ENCODE measurements around the gene RPS27A.
"Not testable (repeated sequence)": the region's sequence is repeated elsewhere in the genome, so short reads cannot be mapped to it uniquely, and the experiment has no call there.

RPS27A gene

GRCh38 chr2:55269645-55269990 is 37.1 kb downstream of the RPS27A start:
- H3K36me3 Mint-ChIP-seq (ENCODE audit: low read depth) = peaks cover 1% of the 10 kb centered on the region
- H3K27ac Mint-ChIP-seq = peak overlapping the region; percentile 90 to 98 (median 97)
- H3K9me3 Mint-ChIP-seq = no peaks in the 10 kb centered on the region
- peak overlapping the region; percentile 92 to 97 (median 97) for H3K4me3 Mint-ChIP-seq
- no peaks in the 10 kb centered on the region for H3K27me3 Mint-ChIP-seq (ENCODE audit: low read depth)
- H3K4me1 Mint-ChIP-seq = peaks cover 5% of the 10 kb centered on the region
- TF ChIP-seq CTCF (IDR thresholded peaks at IDR 0.05; ENCODE audit: unreplicated experiment in 3 of 3) = no peak

GRCh38 chr2:55274346-55274745 is 41.9 kb downstream of the RPS27A start:
- H3K4me3 Mint-ChIP-seq; H3K9me3 Mint-ChIP-seq; H3K27ac Mint-ChIP-seq; H3K36me3 Mint-ChIP-seq (ENCODE audit: low read depth); H3K27me3 Mint-ChIP-seq (ENCODE audit: low read depth): not testable (repeated sequence)
- peaks cover 11% of the 10 kb centered on the region for H3K4me1 Mint-ChIP-seq

GRCh38 chr2:55277310-55277709 is 44.8 kb downstream of the RPS27A start:
- peaks cover 16% of the 10 kb centered on the region for H3K4me1 Mint-ChIP-seq
- H3K9me3 Mint-ChIP-seq = no peaks in the 10 kb centered on the region
- no peak for TF ChIP-seq CTCF (IDR thresholded peaks at IDR 0.05; ENCODE audit: unreplicated experiment in 3 of 3)
- peaks cover 12% of the 10 kb centered on the region for H3K27me3 Mint-ChIP-seq (ENCODE audit: low read depth)
- H3K27ac Mint-ChIP-seq = no peak overlapping the region
- no peak overlapping the region for H3K4me3 Mint-ChIP-seq
- no peaks in the 10 kb centered on the region for H3K36me3 Mint-ChIP-seq (ENCODE audit: low read depth)

GRCh38 chr2:55279214-55279835 is 46.8 kb downstream of the RPS27A start:
- H3K27me3 Mint-ChIP-seq (ENCODE audit: low read depth) = peaks cover 12% of the 10 kb centered on the region
- peak overlapping the region; percentile 1 to 61 (median 36) for H3K4me3 Mint-ChIP-seq
- H3K4me1 Mint-ChIP-seq = peaks cover 22% of the 10 kb centered on the region
- peak overlapping the region; percentile 23 to 60 (median 44) for H3K27ac Mint-ChIP-seq
- not testable (repeated sequence) for H3K9me3 Mint-ChIP-seq; H3K36me3 Mint-ChIP-seq (ENCODE audit: low read depth)

- not testable (repeated sequence) for H3K9me3 Mint-ChIP-seq; H3K36me3 Mint-ChIP-seq (ENCODE audit: low read depth)
- H3K27ac Mint-ChIP-seq = peak overlapping the region; percentile 23 to 60 (median 44)
- peaks cover 22% of the 10 kb centered on the region for H3K4me1 Mint-ChIP-seq
- H3K4me3 Mint-ChIP-seq = peak overlapping the region; percentile 1 to 61 (median 18)
- H3K27me3 Mint-ChIP-seq (ENCODE audit: low read depth) = peaks cover 12% of the 10 kb centered on the region
Observed at GRCh38 chr2:55279859-55280424, 47.5 kb downstream of the RPS27A start.

GRCh38 chr2:55280851-55281546 is 48.5 kb downstream of the RPS27A start:
- Mint-ChIP-seq H3K4me3 (peak overlapping the region; percentile 74 to 94 (median 83)), H3K4me1 (peaks cover 22% of the 10 kb centered on the region), H3K27ac (peak overlapping the region; percentile 63 to 96 (median 73)), H3K27me3 (ENCODE audit: low read depth) (peaks cover 12% of the 10 kb centered on the region)
- H3K36me3 Mint-ChIP-seq (ENCODE audit: low read depth); H3K9me3 Mint-ChIP-seq: not testable (repeated sequence)

GRCh38 chr2:55282110-55282917 is 49.8 kb downstream of the RPS27A start:
- Mint-ChIP-seq H3K4me1 (peaks cover 22% of the 10 kb centered on the region), H3K27ac (peak overlapping the region; percentile 96 to 99 (median 98)), H3K9me3 (no peaks in the 10 kb centered on the region), H3K27me3 (ENCODE audit: low read depth) (peaks cover 12% of the 10 kb centered on the region), H3K4me3 (peak overlapping the region; percentile 87 to 96 (median 94)), H3K36me3 (ENCODE audit: low read depth) (peaks cover 14% of the 10 kb centered on the region)
- TF ChIP-seq CTCF (IDR thresholded peaks at IDR 0.05; ENCODE audit: unreplicated experiment in 3 of 3) = no peak

All from nephron (organoid).